ENCODE results near the gene CPSF4L. TPM values are rescaled to one million over a fixed set of nuclear protein-coding genes. Genes with fewer than 3 reads are reported as not detected.

The CPSF4L gene
- polyA plus RNA-seq, 1 of the 3 experiments (the other 2 are of a cell fraction), result 0.10 TPM

GRCh38 chr17:73198930-73199260 lies 62.8 kb downstream of the CPSF4L start:
- no peak for TF ChIP-seq RCOR1 (IDR thresholded peaks at IDR 0.05; ENCODE audit: low read length)
- TF ChIP-seq TAF1 (IDR thresholded peaks at IDR 0.05; ENCODE audit: borderline replicate concordance, low read depth, low read length), result no peak
- no peak for TF ChIP-seq TCF12 (IDR thresholded peaks at IDR 0.05)
- TF ChIP-seq ZBTB33 (IDR thresholded peaks at IDR 0.05; ENCODE audit: borderline replicate concordance, low read depth), result no peak
- no peak for TF ChIP-seq SIN3A (IDR thresholded peaks at IDR 0.05; ENCODE audit: borderline replicate concordance, low read depth, low read length)
- no peak for TF ChIP-seq MEF2A (IDR thresholded peaks at IDR 0.05; ENCODE audit: borderline replicate concordance, low read depth)
- no peak for TF ChIP-seq RXRA (IDR thresholded peaks at IDR 0.05; ENCODE audit: borderline replicate concordance, low read depth)
- TF ChIP-seq FOSL2 (IDR thresholded peaks at IDR 0.05; ENCODE audit: borderline replicate concordance, low read depth), result no peak
- no peak for TF ChIP-seq CTCF (IDR thresholded peaks at IDR 0.05)
- no peak for TF ChIP-seq IRF3 (IDR thresholded peaks at IDR 0.05; ENCODE audit: low read depth, low read length)
- TF ChIP-seq USF2 (IDR thresholded peaks at IDR 0.05; ENCODE audit: borderline replicate concordance, low read depth, low read length), result no peak
- no peak for TF ChIP-seq USF1 (IDR thresholded peaks at IDR 0.05; ENCODE audit: borderline replicate concordance, low read depth)
- no peak for TF ChIP-seq FOXM1 (IDR thresholded peaks at IDR 0.05; ENCODE audit: low read depth)
- TF ChIP-seq GATA2 (CRISPR knock-in tag; IDR thresholded peaks at IDR 0.05), result no peak
- no peak for TF ChIP-seq CHD2 (IDR thresholded peaks at IDR 0.05; ENCODE audit: low read length, partially characterized antibody)
- no peak for TF ChIP-seq RAD21 (IDR thresholded peaks at IDR 0.05; ENCODE audit: low read length)
- no peak for TF ChIP-seq NRF1 (IDR thresholded peaks at IDR 0.05; ENCODE audit: low read depth, low read length)
- TF ChIP-seq RFX5 (IDR thresholded peaks at IDR 0.05; ENCODE audit: low read length), result no peak
- no peak for TF ChIP-seq POLR2AphosphoS5 (IDR thresholded peaks at IDR 0.05; ENCODE audit: low read depth, low read length)
- no peak for TF ChIP-seq JUND (IDR thresholded peaks at IDR 0.05)
- POLR2A ChIA-PET, result no interaction called here
- DNase-seq, result no peak
- Histone ChIP-seq H3K27me3 (ENCODE audit: insufficient read depth) (no peaks in the 10 kb centered on the region), H2AFZ (ENCODE audit: low read depth) (no peak overlapping the region), H3F3A (replicated peaks; ENCODE audit: insufficient read depth) (peaks cover 5% of the 10 kb centered on the region), H3K9me3 (no peaks in the 10 kb centered on the region), H3K36me3 (replicated peaks in 1 of 2; ENCODE audit: control insufficient read depth in 1 of 2, insufficient read depth in 2 of 2, low read length in 1 of 2) (peaks cover 68 to 82% of the 10 kb centered on the region in 2 experiments), H4K20me1 (ENCODE audit: insufficient read depth) (no peaks in the 10 kb centered on the region), H3K4me3 (ENCODE audit: low read depth in 2 of 2, low read length in 1 of 2) (no peak overlapping the region), H3K79me2 (ENCODE audit: insufficient read depth) (peaks cover 45% of the 10 kb centered on the region), H3K27ac (ENCODE audit: low read depth in 2 of 2, low read length in 1 of 2) (no peak overlapping the region), H3K9ac (no peak overlapping the region), H3K4me2 (no peak overlapping the region), H3K4me1 (ENCODE audit: control insufficient read depth in 1 of 2, insufficient read depth in 2 of 2, low read depth in 1 of 2, low read length in 1 of 2) (peaks cover 5 to 7% of the 10 kb centered on the region in 2 experiments; a peak in 2 of 4 replicates), H3K9me2 (no peaks in the 10 kb centered on the region)
- WGBS (ENCODE audit: low lambda C conversion rate), result 97% methylated on average over 7 of the region's 7 CpGs
- CTCF ChIA-PET, result interaction anchor here (2.8 kb wide), 1 partner anchor 171 kb away, joined by 10 read pairs; no protein-coding TSS in a partner anchor
